A673 (cell line): ENCODE results near the gene TENM4.

Experiments used
- CTCF ChIP-seq: fragments of 300-800, 200-600 bp; sonication (generic); conservative IDR thresholded peaks from 2 replicates; pipeline ENCODE4 v1.5.1; 2017; ENCODE audit warnings: low read depth, mild to moderate bottlenecking, antibody characterized with exemption, low read length, moderate library complexity, mixed read lengths
- EZH2 ChIP-seq: fragments of 200-600 bp; sonication (generic); IDR thresholded peaks from 2 replicates; pipeline ENCODE4 v1.6.1; 2017; ENCODE audit warnings: borderline replicate concordance, low read depth, mild to moderate bottlenecking, mixed read lengths, antibody characterized with exemption, low read length; ENCODE audit not compliant: poor library complexity, severe bottlenecking

GRCh38 chr11:79195209-79195608, 245.6 kb downstream of the TENM4 start:
- TF ChIP-seq CTCF: no peak
- no peak for TF ChIP-seq EZH2
